ENCODE results near the gene APLN.

- no peak for TF ChIP-seq CTCF (IDR thresholded peaks at IDR 0.05)
- no peak for TF ChIP-seq POLR2A (IDR thresholded peaks at IDR 0.05)
Observed at GRCh38 chrX:129646566-129647417, 8.0 kb downstream of the APLN start.
